OCI-LY1 (cell line): ENCODE measurements around the gene LRMDA.

Experiments
- H2AFZ ChIP-seq: fragments of 200-600 bp; sonication (generic), shearing (Covaris generic); 2 replicates; pipeline ENCODE4 v1.6.0; 2014; ENCODE audit warnings: antibody characterized with exemption, mild to moderate bottlenecking, low read length
- H3F3A ChIP-seq: fragments of 200-600 bp; sonication (generic), shearing (Covaris generic); 2 replicates; pipeline ENCODE4 v1.6.0; 2014; ENCODE audit warnings: mild to moderate bottlenecking, antibody characterized with exemption, low read length, moderate library complexity; ENCODE audit not compliant: insufficient read depth
- H3K27ac ChIP-seq: fragments of 200-600 bp; sonication (generic); 2 replicates; pipeline ENCODE4 v1.5.1; 2014; ENCODE audit warnings: low read length, mixed run types, mild to moderate bottlenecking, low read depth; ENCODE audit not compliant: poor library complexity, severe bottlenecking
- H3K27me3 ChIP-seq: fragments of 200-600 bp; sonication (generic); 2 replicates; pipeline ENCODE4 v1.6.0; 2014; ENCODE audit warnings: antibody characterized with exemption, mild to moderate bottlenecking, low read length, moderate library complexity; ENCODE audit not compliant: insufficient read depth
- H3K36me3 ChIP-seq: fragments of 200-600 bp; sonication (generic); 2 replicates; pipeline ENCODE4 v1.6.1; 2014; ENCODE audit warnings: mild to moderate bottlenecking, antibody characterized with exemption, low read length, moderate library complexity, mixed read lengths; ENCODE audit not compliant: insufficient read depth
- H3K4me1 ChIP-seq: fragments of 200-600 bp; sonication (generic); 2 replicates; pipeline ENCODE4 v1.5.1; 2014; ENCODE audit warnings: mild to moderate bottlenecking, low read length, moderate library complexity; ENCODE audit not compliant: insufficient read depth, severe bottlenecking
- H3K4me2 ChIP-seq: fragments of 200-600 bp; sonication (generic), shearing (Covaris generic); 2 replicates; pipeline ENCODE4 v1.6.1; 2014; ENCODE audit warnings: low read length
- H3K4me3 ChIP-seq: fragments of 200-600 bp; sonication (generic); 2 replicates; pipeline ENCODE4 v1.5.1; 2014; ENCODE audit warnings: low read length, low read depth, mild to moderate bottlenecking, mixed read lengths; ENCODE audit not compliant: poor library complexity, severe bottlenecking
- H3K79me2 ChIP-seq: fragments of 200-600 bp; shearing (Covaris generic); 2 replicates; pipeline ENCODE4 v1.6.1; 2016; ENCODE audit warnings: mixed run types, low read length, mixed read lengths; ENCODE audit not compliant: insufficient read depth
- H3K9ac ChIP-seq: fragments of 200-600 bp; sonication (generic), shearing (Covaris generic); 2 replicates; pipeline ENCODE4 v1.6.1; 2014; ENCODE audit warnings: mild to moderate bottlenecking, low read length, mixed read lengths
- H3K9me2 ChIP-seq: fragments of 200-600 bp; sonication (generic), shearing (Covaris generic); 2 replicates; pipeline ENCODE4 v1.6.1; 2014; ENCODE audit warnings: low read depth, mild to moderate bottlenecking, low read length, mixed read lengths
- H3K9me3 ChIP-seq: fragments of 200-600 bp; shearing (Covaris generic); 2 replicates; pipeline ENCODE4 v1.6.1; 2014; ENCODE audit warnings: low read length, mixed read lengths
- H4K20me1 ChIP-seq: fragments of 200-600 bp; sonication (generic), shearing (Covaris generic); 2 replicates; pipeline ENCODE4 v1.6.0; 2016; ENCODE audit warnings: mild to moderate bottlenecking, low read length; ENCODE audit not compliant: insufficient read depth
- CTCF ChIP-seq: fragments of 200-600 bp; sonication (generic), shearing (Covaris generic); IDR thresholded peaks from 2 replicates; pipeline ENCODE4 v1.5.1; 2017; ENCODE audit warnings: mild to moderate bottlenecking, antibody characterized with exemption, low read length, moderate library complexity, mixed read lengths
- EZH2 ChIP-seq: fragments of 200-600 bp; sonication (generic), shearing (Covaris generic); IDR thresholded peaks from 2 replicates; pipeline ENCODE4 v1.8.0; 2017; ENCODE audit warnings: borderline replicate concordance, mixed run types, mild to moderate bottlenecking, antibody characterized with exemption, low read length, moderate library complexity, mixed read lengths

The LRMDA gene

GRCh38 chr10:75424571-75424970, 6.9 kb upstream of the LRMDA start:
- no peaks in the 10 kb centered on the region for H3K79me2 ChIP-seq
- H3K9ac ChIP-seq = no peak overlapping the region
- H2AFZ ChIP-seq = no peak overlapping the region
- no peaks in the 10 kb centered on the region for H3F3A ChIP-seq
- no peaks in the 10 kb centered on the region for H4K20me1 ChIP-seq
- no peak overlapping the region for H3K4me3 ChIP-seq
- no peaks in the 10 kb centered on the region for H3K4me1 ChIP-seq
- H3K4me2 ChIP-seq = no peak overlapping the region
- no peaks in the 10 kb centered on the region for H3K9me3 ChIP-seq
- no peaks in the 10 kb centered on the region for H3K36me3 ChIP-seq
- H3K27me3 ChIP-seq = 0 out of 2 replicates have a peak, but pooled peaks cover 3% of the 10 kb centered on the region
- no peaks in the 10 kb centered on the region for H3K9me2 ChIP-seq
- H3K27ac ChIP-seq = no peak overlapping the region
- TF ChIP-seq EZH2 = no peak

- 0 out of 2 replicates have a peak, but pooled peaks cover 3% of the 10 kb centered on the region for H3K27me3 ChIP-seq
- H4K20me1 ChIP-seq = no peaks in the 10 kb centered on the region
- no peaks in the 10 kb centered on the region for H3K9me3 ChIP-seq
- TF ChIP-seq EZH2 (no peak), CTCF (no peak)
- H3K79me2 ChIP-seq = no peaks in the 10 kb centered on the region
- H2AFZ ChIP-seq = no peak overlapping the region
- H3K9ac ChIP-seq = no peak overlapping the region
- no peak overlapping the region for H3K27ac ChIP-seq
- H3K36me3 ChIP-seq = no peaks in the 10 kb centered on the region
- H3K4me3 ChIP-seq = no peak overlapping the region
- H3K4me1 ChIP-seq = no peaks in the 10 kb centered on the region
- no peaks in the 10 kb centered on the region for H3F3A ChIP-seq
- no peaks in the 10 kb centered on the region for H3K9me2 ChIP-seq
- no peak overlapping the region for H3K4me2 ChIP-seq
Observed at GRCh38 chr10:75425291-75426079, 5.9 kb upstream of the LRMDA start.

GRCh38 chr10:75426880-75427279, 4.5 kb upstream of the LRMDA start:
- no peaks in the 10 kb centered on the region for H3F3A ChIP-seq
- TF ChIP-seq EZH2 (no peak), CTCF (no peak)
- no peaks in the 10 kb centered on the region for H3K27me3 ChIP-seq
- H3K9me2 ChIP-seq = no peaks in the 10 kb centered on the region
- H3K4me2 ChIP-seq = no peak overlapping the region
- no peak overlapping the region for H3K4me3 ChIP-seq
- no peaks in the 10 kb centered on the region for H3K9me3 ChIP-seq
- H3K4me1 ChIP-seq = no peaks in the 10 kb centered on the region
- no peak overlapping the region for H2AFZ ChIP-seq
- no peaks in the 10 kb centered on the region for H3K79me2 ChIP-seq
- H4K20me1 ChIP-seq = no peaks in the 10 kb centered on the region
- H3K36me3 ChIP-seq = no peaks in the 10 kb centered on the region
- no peak overlapping the region for H3K27ac ChIP-seq
- H3K9ac ChIP-seq = no peak overlapping the region

GRCh38 chr10:75427951-75428350, 3.5 kb upstream of the LRMDA start:
- Histone ChIP-seq H3K27me3 (no peaks in the 10 kb centered on the region; the same call in 1 of the 2 replicates), H3K36me3 (no peaks in the 10 kb centered on the region), H3F3A (no peaks in the 10 kb centered on the region), H3K79me2 (no peaks in the 10 kb centered on the region), H3K27ac (no peak overlapping the region), H3K9me2 (no peaks in the 10 kb centered on the region), H4K20me1 (no peaks in the 10 kb centered on the region), H3K4me3 (no peak overlapping the region), H3K4me2 (no peak overlapping the region), H2AFZ (no peak overlapping the region), H3K4me1 (no peaks in the 10 kb centered on the region), H3K9ac (no peak overlapping the region), H3K9me3 (no peaks in the 10 kb centered on the region)
- TF ChIP-seq EZH2 = no peak
- no peak for TF ChIP-seq CTCF
